GM18909 (cell line): ENCODE results near the gene RUFY2.

Experiments used
- ATAC-seq: cut with Tn5 transposase; IDR thresholded peaks from one replicate; pipeline ENCODE4 v1.9.1; 2021; ENCODE audit warnings: mild to moderate bottlenecking; ENCODE audit not compliant: unreplicated experiment, poor library complexity

RUFY2 gene

DNA sequence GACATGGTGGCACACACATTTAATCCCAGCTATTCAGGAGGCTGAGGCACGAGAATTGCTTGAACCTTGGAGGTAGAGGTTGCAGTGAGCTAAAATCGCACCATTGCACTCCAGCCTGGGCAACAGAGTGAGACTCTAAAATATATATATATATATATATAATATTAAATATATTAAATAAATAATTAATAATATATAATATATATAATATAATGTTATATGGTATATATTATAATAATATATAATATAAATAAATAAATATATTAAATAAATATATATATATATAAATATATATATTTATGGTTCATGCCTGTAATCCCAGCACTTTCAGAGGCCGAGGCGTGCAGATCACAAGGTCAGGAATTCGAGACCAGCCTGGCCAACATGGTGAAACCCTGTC lies 40.5 kb downstream of the RUFY2 start:
- ATAC-seq = no peak

DNA sequence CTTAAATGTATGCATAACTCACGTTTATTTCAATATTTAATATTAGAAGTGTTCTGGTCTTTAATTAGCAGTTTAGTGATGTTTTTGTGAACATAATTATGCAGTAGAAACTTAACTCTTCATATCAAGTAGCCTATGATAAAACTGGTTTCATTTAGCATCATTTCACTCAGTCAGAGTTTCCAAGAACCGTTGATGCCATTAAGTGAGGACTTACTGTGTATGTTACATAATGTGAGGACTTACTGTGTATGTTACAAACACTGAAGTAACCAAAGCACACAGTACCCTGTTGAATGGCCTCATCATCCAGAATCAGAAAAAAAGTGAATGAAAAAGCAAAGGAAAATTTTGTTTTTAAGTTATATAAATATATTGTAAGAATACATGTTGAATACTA lies 41.5 kb downstream of the RUFY2 start:
- no peak for ATAC-seq

DNA sequence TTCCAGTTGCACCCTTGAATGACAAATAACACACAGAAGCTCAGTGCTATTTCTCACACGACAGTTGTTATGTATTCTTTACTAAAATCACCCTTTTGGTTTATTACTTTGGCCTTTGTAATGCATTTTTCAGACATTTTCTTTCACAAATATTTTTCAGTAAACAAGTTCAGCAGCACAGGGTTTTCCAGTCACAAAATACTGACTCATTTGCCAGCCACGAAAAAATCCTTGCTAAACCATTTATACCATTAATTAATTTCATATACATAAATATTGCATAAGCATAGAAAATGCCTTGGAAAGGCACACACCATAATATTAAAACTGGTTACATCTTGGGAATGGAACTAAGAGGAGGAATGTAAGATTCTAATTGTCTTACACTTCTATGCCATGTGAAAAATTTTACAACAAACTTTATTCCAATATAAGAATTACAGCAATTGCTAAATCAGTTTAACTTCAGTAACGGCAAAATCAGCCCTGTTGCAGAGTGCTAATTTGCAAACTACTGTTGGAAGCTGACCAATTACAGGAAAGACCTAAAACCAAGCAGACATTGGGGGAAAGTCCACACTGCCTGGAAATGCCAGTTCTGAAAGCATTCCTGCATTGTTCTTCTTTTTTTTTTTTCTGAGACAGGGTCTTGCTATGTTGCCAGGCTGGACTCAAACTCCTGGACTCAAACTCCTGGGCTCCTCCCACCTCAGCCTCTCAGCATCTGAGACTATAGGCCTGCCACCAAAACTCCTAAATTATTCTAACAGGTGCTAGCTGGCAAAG lies 42.8 kb downstream of the RUFY2 start:
- no peak for ATAC-seq

DNA sequence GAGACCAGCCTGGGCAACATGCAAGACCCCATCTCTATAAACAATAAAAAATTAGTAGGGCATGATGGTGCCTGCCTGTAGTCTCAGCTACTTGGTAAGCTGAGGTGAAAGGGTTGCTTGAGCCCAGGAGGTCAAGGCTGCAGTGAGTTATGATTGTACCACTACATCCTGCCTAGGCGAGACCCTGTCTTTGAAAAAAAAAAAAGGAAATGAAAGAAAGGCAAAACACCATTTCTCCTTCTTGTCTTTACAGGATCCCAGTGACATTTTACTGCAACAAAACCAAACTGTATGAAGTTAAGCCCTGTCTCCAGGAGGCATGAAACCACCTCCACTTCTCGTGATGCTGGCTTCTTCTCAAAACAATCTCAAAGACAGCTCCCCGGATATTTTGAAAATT lies 44.5 kb downstream of the RUFY2 start:
- ATAC-seq = no peak

- ATAC-seq = no peak
Measured at GRCh38 chr10:68359189-68359588, 47.9 kb downstream of the RUFY2 start.

GRCh38 chr10:68353537-68353936 lies 53.5 kb downstream of the RUFY2 start:
- no peak for ATAC-seq

GRCh38 chr10:68348265-68348741 lies 58.8 kb downstream of the RUFY2 start:
- ATAC-seq = no peak

DNA sequence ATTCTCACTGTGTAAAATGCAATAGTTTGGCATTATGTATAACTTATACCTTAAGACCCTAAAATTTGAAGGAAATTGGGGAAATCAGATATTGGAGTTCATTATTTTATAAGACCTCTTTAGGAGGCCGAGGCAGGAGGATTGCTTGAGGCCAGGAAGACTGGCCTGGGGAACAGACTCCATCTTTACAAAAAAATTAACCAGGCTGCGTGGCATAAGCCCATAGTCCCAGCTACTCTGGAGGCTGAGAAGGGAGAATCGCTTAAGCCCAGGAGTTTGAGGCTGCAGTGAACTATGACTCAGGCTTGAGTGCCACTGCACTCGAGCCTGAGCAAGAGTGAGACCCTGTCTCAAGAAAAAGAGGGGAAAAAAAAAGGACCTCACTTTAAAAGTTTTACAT lies 60.3 kb downstream of the RUFY2 start:
- ATAC-seq = no peak

DNA sequence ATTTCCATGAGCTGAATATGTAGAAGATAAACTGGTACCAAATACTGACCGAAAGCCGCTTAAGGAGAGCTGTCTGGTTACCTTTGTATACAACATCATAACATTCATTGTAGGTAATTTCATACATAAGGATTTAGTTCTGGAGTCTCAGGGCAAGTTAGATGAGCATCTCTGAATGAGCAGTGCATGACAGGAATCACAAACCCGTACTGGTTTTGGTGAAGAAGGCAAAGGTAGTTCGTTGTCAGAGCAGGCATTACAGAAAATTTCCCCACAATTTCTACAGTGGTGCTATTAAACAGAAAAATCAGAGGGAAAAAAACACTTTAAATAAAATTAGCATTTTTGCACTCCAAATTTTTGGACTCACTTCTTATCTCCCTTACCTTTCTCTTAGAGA lies 61.5 kb downstream of the RUFY2 start:
- no peak for ATAC-seq

DNA sequence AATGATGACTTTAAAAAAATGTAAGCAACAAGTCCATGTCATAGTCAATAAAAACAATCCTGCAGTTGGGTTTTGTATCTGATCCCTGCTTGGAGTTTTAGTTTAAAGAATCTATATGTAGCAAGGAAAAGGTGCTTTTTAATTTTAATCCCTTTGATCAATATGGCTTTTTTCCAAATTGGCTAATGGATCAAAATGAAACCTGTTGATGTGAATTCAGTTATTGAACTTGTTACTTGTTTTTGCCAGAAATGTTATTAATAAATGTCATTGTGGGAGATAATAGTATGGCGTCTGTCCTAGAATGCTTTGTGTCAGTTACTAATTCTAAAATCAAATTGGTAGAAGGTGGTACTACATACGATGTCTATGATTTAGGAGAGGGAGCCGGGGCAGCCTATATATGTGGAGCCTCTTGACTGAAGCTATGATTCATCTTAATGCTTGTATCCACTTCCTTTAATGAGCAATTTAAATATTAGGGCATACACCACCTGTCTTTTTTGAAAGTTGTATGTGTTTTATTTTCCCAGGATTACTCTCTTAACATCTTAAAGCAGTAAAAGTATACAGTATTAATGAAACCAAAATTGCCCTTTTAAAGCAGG lies 64.1 kb downstream of the RUFY2 start:
- ATAC-seq = no peak

DNA sequence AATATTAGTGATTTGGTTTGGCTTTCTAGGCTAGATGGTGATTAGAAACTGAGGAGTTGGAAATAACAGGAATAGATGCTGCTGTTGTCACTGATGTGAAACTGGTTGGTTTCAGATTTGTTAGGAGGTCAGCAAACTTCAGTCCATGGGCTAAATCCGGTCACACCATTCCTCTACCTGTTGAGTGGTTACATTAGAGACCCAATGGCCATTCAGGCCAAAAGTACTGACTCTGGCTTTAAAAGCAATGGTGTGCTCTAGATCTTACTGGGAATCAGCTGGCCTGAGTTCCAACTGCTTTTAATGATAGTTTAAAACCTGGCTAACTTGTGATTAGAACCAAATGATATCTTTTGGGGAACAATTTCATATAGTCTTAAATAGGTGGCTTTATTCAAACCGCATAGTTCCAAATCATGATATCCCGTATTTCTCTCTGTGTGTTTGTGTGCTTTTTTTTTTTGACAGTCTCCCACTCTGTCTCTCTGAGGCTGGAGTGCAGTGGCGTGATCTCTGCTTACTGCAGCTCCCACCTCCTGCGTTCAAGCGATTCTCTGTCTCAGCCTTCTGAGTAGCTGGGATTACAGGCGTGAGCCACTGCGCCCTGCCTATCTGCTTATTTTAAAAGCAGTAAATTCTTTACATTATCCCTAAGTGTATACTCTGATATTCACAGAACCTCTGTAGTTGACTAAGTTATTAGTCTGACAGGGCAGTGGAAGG lies 66.6 kb downstream of the RUFY2 start:
- no peak for ATAC-seq

- ATAC-seq = no peak
Measured at GRCh38 chr10:68336754-68337351, 70.2 kb downstream of the RUFY2 start.

- no peak for ATAC-seq
Measured at GRCh38 chr10:68334672-68335467, 72.2 kb downstream of the RUFY2 start.

DNA sequence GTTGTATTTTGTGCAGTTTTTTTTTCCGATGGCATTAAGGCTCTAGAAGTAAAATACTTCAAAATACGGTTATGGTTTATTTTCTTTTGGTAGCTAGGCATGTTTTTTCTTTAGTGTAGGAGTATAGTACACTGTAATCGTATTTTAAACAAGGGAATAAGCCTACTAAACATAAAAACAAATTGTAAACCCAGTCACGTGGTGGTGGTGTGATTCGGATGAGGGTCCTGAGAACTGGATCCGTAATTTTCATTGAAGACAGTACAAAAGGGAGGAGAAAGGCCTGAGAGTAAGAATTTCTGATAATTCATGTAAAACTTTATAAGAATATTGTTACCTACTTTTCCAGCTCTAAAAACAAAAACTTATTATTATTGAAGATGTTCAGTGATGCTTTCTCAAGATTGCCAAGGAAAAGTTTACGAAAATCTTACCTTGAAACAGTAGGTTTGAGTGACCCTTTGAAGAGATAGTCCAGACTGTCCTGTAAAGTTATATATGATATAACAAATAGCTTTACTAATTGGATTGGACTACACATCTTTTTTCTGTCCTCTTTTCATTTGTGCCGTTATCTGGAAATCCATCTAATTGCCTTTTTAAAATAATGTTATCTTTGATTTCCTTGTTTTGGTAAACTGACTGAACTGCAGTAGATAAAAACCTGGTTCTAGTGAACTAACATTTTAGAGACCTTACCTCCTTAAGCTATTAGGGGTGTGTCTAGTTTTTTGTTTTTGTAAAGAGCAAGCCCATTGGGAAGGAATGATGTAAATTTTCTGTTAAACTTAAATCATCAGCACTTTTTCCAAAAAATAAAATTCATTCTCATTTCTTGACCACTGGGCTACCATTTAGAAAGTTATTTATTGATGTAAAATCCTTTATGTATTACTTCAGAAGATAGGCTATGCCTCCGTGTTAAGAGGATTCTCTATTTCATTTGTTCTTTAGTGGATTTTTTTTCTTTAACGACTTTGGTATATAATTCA lies 73.3 kb downstream of the RUFY2 start:
- ATAC-seq = no peak

DNA sequence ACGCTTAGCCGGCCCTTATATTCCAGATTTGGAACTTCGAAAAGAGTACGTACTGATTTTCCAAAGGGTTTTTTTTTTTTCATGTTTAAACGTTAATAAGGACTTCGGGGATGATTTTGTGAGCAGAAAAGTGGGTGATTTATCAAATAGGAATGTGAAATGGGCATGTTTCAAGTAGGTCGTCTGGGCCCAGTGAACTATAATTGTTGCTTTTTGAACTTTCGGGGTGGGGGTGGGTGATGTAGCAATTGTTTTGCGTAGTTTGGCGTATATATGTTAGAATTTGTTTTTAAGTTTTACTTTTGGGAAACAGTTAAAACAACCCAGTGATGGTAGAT lies 74.0 kb downstream of the RUFY2 start:
- ATAC-seq = no peak

DNA sequence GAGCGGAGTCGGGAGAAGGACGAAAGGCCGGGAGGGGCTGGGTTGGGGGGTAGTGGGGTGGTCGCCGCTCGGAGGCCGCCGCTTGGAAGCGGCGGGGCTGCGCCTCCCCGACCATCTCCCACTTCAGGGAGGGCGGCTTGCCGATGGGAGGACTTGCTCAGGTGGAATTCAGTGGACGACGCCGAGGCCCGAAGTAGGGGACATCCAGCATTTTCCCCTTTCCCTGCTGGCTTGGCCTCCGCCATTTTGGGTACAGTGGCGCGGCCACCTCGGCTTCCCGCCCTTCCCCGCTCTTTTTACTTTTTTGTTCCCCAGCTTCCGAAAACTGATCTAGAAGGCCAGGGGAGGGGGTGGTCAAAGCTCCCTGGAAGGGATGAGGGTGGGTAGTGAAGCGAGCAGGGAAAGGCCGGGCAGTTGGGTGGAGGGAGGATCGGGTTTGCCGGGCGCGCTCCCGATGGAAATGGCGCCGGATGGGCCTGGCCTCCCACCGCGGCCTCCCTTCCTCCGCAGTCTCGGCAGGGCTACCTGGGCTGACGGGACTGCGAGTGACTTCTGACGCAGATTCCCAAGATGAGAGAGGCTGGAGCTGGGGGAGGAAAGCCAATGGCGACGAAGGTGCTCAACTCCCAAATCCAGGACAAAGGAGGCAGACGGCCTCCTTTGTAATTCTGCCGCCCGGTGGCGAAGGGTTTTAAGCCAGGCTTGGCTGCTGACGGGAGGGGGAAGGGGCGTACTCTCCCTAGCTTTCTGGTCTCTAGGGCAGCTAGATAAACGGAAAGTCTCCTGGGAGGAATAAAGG lies 74.6 kb downstream of the RUFY2 start, which contains the start of gene PBLD:
Gene PBLD, minus strand, starts transcription at position 670 of the 799 bp plus-strand sequence. CDS start 26,084 bp downstream, outside the sequence.
- peak; percentile 19 for ATAC-seq

DNA sequence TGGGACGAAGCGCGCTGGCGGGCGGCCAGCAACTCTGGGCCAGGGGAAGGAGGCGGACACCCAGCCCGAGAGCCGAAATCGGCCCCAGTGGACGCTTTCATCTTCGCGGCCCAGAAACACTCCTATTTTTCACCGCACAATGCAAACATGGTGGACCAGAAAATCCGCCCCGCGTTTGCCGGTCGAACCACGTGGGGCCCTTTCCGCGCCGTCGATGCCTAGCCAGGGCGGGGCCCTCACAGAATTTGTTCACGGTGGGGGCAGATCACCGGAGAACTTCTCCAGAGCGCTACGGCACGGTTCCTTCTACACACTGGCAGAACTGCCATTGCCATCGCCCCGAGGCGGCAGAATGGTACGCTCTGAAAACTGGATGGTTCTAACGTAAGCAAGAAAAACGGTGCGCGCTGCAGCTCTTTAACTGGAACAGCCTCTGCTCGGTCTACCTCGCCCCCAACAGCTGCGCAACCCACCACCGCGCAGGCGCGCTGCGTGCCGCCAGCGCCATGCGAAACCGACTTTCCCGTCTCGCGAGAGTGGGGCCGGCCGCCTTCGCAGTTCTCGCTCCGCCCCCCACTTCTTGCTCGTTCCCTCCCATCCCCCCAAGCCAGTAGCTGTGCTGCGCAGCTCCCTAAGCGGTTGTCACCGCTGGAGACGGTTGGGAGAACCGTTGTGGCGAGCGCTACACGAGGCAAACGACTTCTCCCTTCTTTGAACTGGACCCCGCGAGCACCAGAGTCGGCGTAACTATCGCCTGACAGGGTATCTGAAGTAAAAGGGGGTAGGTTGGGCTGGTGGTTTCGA lies 75.4 kb downstream of the RUFY2 start, which contains the start of gene HNRNPH3:
Gene HNRNPH3, plus strand, starts transcription at position 610 of the 804 bp plus-strand sequence. CDS start 5,158 bp downstream, outside the sequence.
- ATAC-seq = peak; percentile 86
